Endothelial cell of umbilical vein (primary cell): Measurements from ENCODE around the gene TRIML2. TPM values are rescaled to one million over a fixed set of nuclear protein-coding genes. Genes with fewer than 3 reads are reported as not detected.

Source experiments
- BruUV-seq: library from RNA; stranded (reverse); fragments of 400-500 nt; replicated peaks from 2 replicates; lab custom pipeline; 2021; lab: Mats Ljungman, UMichigan
- CTCF ChIA-PET: fragments of 300-600, 350-600 bp; sonication (Branson Sonifier 250); formaldehyde crosslinking; loops from one replicate; lab custom pipeline; 2021; ENCODE audit warnings: antibody characterized with exemption, inconsistent platforms; lab: Charles Lee
- POLR2A ChIA-PET: fragments of 300-600, 350-600 bp; sonication (Branson Sonifier 250); formaldehyde crosslinking; loops from one replicate; lab custom pipeline; 2021; ENCODE audit warnings: antibody characterized with exemption, inconsistent platforms; lab: Charles Lee
- DNase-seq: peaks from one replicate; pipeline ENCODE4 v3.0.0-alpha.2; 2011; ENCODE audit warnings: low read depth, low spot score
- FAIRE-seq: peaks from 2 replicates; lab custom pipeline; 2011; peaks lifted over from hg19 to GRCh38; lab: Jason Lieb, UNC
- H2AFZ ChIP-seq: 2 replicates; pipeline ENCODE4 v1.6.0; 2012; ENCODE audit warnings: low read depth, low read length, control low read depth, inconsistent platforms
- H3K27ac ChIP-seq: 2 replicates; pipeline ENCODE4 v1.5.1; 2011; ENCODE audit warnings: low read depth, mild to moderate bottlenecking, control low read depth, low read length, moderate library complexity; ENCODE audit not compliant: insufficient read depth
- H3K27me3 ChIP-seq, 2 experiments: 2 replicates each; pipeline versions ENCODE4 v1.6.0 to v1.6.1; 2011; ENCODE audit warnings: low read length in 2 of 2, mixed read lengths in 1 of 2; ENCODE audit not compliant: control insufficient read depth in 2 of 2, insufficient read depth in 2 of 2
- H3K36me3 ChIP-seq, 2 experiments: 2 replicates in 1 of 2; 3 replicates in 1 of 2; pipeline ENCODE4 v1.5.1; 2011; ENCODE audit warnings: low read length in 2 of 2, mild to moderate bottlenecking in 1 of 2, moderate library complexity in 1 of 2; ENCODE audit not compliant: control insufficient read depth in 2 of 2, insufficient read depth in 2 of 2; ENCODE audit errors: extremely low read depth in 1 of 2
- H3K4me1 ChIP-seq: 3 replicates; pipeline ENCODE4 v1.5.1; 2011; ENCODE audit warnings: mild to moderate bottlenecking, low read length; ENCODE audit not compliant: control insufficient read depth, insufficient read depth; ENCODE audit errors: extremely low read depth
- H3K4me2 ChIP-seq: 2 replicates; pipeline ENCODE4 v1.6.1; 2011; ENCODE audit warnings: low read length, control low read depth, mixed read lengths; ENCODE audit not compliant: insufficient read depth
- H3K4me3 ChIP-seq, 3 experiments: fragments of 200-600 bp in 1 of 3; sonication (generic), shearing (Covaris generic) in 1 of 3; replicated peaks in 1 of 3; 2 replicates each; pipeline ENCODE4 v1.5.1; 2011 to 2016; ENCODE audit warnings: control low read depth in 3 of 3, low read length in 3 of 3, mild to moderate bottlenecking in 2 of 3, inconsistent platforms in 1 of 3, low read depth in 1 of 3, moderate library complexity in 1 of 3; ENCODE audit not compliant: insufficient read depth in 1 of 3
- H3K79me2 ChIP-seq: 2 replicates; pipeline ENCODE4 v1.6.0; 2012; ENCODE audit warnings: low read length, inconsistent platforms; ENCODE audit not compliant: control insufficient read depth, insufficient read depth
- H3K9ac ChIP-seq: replicated peaks from 2 replicates; pipeline ENCODE3; 2011; ENCODE audit warnings: low read length, control low read depth; ENCODE audit not compliant: insufficient read depth; ENCODE audit errors: extremely low read depth
- H3K9me1 ChIP-seq: replicated peaks from 3 replicates; pipeline ENCODE4 v1.6.0; 2011; ENCODE audit warnings: mild to moderate bottlenecking, low read length; ENCODE audit not compliant: control insufficient read depth, insufficient read depth; ENCODE audit errors: extremely low read depth
- H3K9me3 ChIP-seq: replicated peaks from 2 replicates; pipeline ENCODE4 v1.5.1; 2012; ENCODE audit warnings: low read length, inconsistent platforms; ENCODE audit not compliant: control insufficient read depth, insufficient read depth
- H4K20me1 ChIP-seq: replicated peaks from 2 replicates; pipeline ENCODE3; 2011; ENCODE audit warnings: mild to moderate bottlenecking, low read length; ENCODE audit not compliant: control insufficient read depth, insufficient read depth; ENCODE audit errors: extremely low read depth
- CTCF ChIP-seq, 2 donors: IDR thresholded peaks; 1 replicate in 1 of 2; 2 replicates in 1 of 2; pipeline ENCODE4 v1.5.1; 2011; ENCODE audit warnings: low read length in 2 of 2, mild to moderate bottlenecking in 2 of 2, moderate library complexity in 2 of 2, control low read depth in 1 of 2, inconsistent platforms in 1 of 2, low read depth in 1 of 2; ENCODE audit not compliant: insufficient read depth in 1 of 2; ENCODE audit errors: extremely low read depth in 1 of 2
- EZH2 ChIP-seq: IDR thresholded peaks from 2 replicates; pipeline ENCODE4 v1.6.1; 2012; ENCODE audit warnings: borderline replicate concordance, low read depth, mild to moderate bottlenecking, moderate library complexity, low read length, inconsistent platforms; ENCODE audit not compliant: severe bottlenecking
- FOS ChIP-seq: IDR thresholded peaks from 2 replicates; pipeline ENCODE4 v1.6.1; 2011; ENCODE audit warnings: mild to moderate bottlenecking, low read length, moderate library complexity, borderline replicate concordance; ENCODE audit not compliant: insufficient read depth
- GATA2 ChIP-seq: IDR thresholded peaks from 2 replicates; pipeline ENCODE4 v1.7.0; 2011; ENCODE audit warnings: low read depth, mild to moderate bottlenecking, moderate library complexity, mixed read lengths, low read length; ENCODE audit not compliant: insufficient read length, insufficient read depth
- JUN ChIP-seq: IDR thresholded peaks from 2 replicates; pipeline ENCODE4 v1.6.1; 2011; ENCODE audit warnings: borderline replicate concordance, low read depth; ENCODE audit not compliant: insufficient read length, insufficient read depth
- MAX ChIP-seq: IDR thresholded peaks from 2 replicates; pipeline ENCODE4 v1.6.1; 2011; ENCODE audit not compliant: insufficient read depth, insufficient read length
- MYC ChIP-seq: IDR thresholded peaks from one replicate; pipeline ENCODE4 v1.6.1; 2011; ENCODE audit warnings: mild to moderate bottlenecking, low read depth, low read length
- POLR2A ChIP-seq: IDR thresholded peaks from 2 replicates; pipeline ENCODE4 v1.6.1; 2012; ENCODE audit warnings: low read depth, mild to moderate bottlenecking, control low read depth, low read length
- POLR2AphosphoS5 ChIP-seq: IDR thresholded peaks from 2 replicates; pipeline ENCODE4 v1.6.1; 2012; ENCODE audit warnings: low read depth, mild to moderate bottlenecking, control low read depth, low read length, moderate library complexity; ENCODE audit not compliant: insufficient read depth
- dilution Hi-C: fragments of 300-500 bp; cut with MboI; formaldehyde crosslinking; loops from one replicate; pipeline ENCODE4 v1.15.0; 2019; ENCODE audit warnings: low sequenced_read_pairs; ENCODE audit not compliant: extremely low pct_ligation_motif_present
- intact Hi-C: fragments of 100-400 bp; cut with micrococcal nuclease; formaldehyde crosslinking; loops from one replicate; pipeline ENCODE4 v1.10.0; 2022
- polyA plus RNA-seq, 4 experiments: library from polyadenylated mRNA; depleted of rRNA in 3 of 4; stranded (reverse) in 3 of 4; unstranded in 1 of 4; fragments of >200 nt; gene quantifications; 2 replicates each; pipeline versions ENCODE4 v1.2.1 to v1.2.3, GENCODE V29; 2011 to 2012; ENCODE audit warnings: missing spikeins in 1 of 4
- total RNA-seq: library from RNA; stranded (reverse); gene quantifications from 2 replicates; pipeline ENCODE4 v1.2.3, GENCODE V29; 2021

TRIML2 gene
- total and polyA plus RNA-seq, 2 donors (not counting 3 experiments of a cell fraction or from before 2014, with no cell fraction given) = 0.15 TPM; not detected in 1

- FAIRE-seq (no peak), DNase-seq (no peak)
- POLR2A ChIA-PET = no interaction called here
- Histone ChIP-seq H3K4me1 (no peaks in the 10 kb centered on the region), H3K27ac (no peak within 1 kb of the TSS), H2AFZ (no peak within 1 kb of the TSS), H3K9ac (no peak within 1 kb of the TSS), H3K36me3 (no peaks in the 10 kb centered on the region), H3K9me1 (no peaks in the 10 kb centered on the region), H3K4me2 (no peak within 1 kb of the TSS), H3K9me3 (peaks cover 6% of the 10 kb centered on the region), H3K79me2 (no peaks in the 10 kb centered on the region), H3K4me3 (no peak within 1 kb of the TSS), H4K20me1 (no peaks in the 10 kb centered on the region), H3K27me3 (no peaks in the 10 kb centered on the region)
- CTCF ChIA-PET = no interaction called here
- intact Hi-C loops (no loop called here), dilution Hi-C loops (no loop called here)
- TF ChIP-seq JUN (no peak), MAX (no peak), POLR2AphosphoS5 (no peak), FOS (no peak)
- no TSS peak for BruUV-seq
Measured at GRCh38 chr4:188139141-188139540, 29.7 kb upstream of the TRIML2 start, which contains the start of gene TRIML1. TSS of gene TRIML1 (plus strand) at chr4:188139441. CDS start at chr4:188139559, 118 bp downstream.

DNA sequence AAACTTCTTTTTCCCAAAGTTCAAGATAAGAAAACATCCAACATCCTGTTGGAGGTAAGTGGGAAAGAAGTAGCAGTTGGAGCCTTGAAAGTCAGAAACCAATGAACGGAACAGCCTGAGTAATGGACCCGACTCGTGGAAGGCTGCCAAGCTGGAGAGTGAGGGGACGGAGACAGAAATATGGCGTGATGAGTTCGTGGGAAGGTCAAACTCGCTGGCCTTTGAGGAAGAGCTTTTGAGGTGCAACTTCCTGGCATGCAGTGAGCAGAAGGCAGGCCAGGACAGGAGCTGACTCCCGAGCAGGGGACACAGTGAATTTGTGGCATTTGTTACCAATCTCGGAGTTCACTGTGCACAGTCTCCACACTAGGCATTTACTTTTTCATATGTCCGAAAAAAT lies 28.8 kb upstream of the TRIML2 start:
- POLR2A ChIA-PET = no interaction called here

More for the DNA sequence above, 28.8 kb upstream of the TRIML2 start:
- Histone ChIP-seq H3K4me2 (no peak overlapping the region), H2AFZ (no peak overlapping the region), H3K4me1 (no peaks in the 10 kb centered on the region), H3K27me3 (no peaks in the 10 kb centered on the region), H4K20me1 (no peaks in the 10 kb centered on the region), H3K4me3 (no peak overlapping the region), H3K27ac (no peak overlapping the region), H3K79me2 (no peaks in the 10 kb centered on the region), H3K9me1 (no peaks in the 10 kb centered on the region), H3K9ac (no peak overlapping the region), H3K36me3 (no peaks in the 10 kb centered on the region), H3K9me3 (peaks cover 4% of the 10 kb centered on the region)
- no TSS peak for BruUV-seq
- CTCF ChIA-PET = no interaction called here
- DNase-seq (no peak), FAIRE-seq (no peak)
- intact Hi-C loops (no loop called here), dilution Hi-C loops (no loop called here)
- TF ChIP-seq MYC (no peak), EZH2 (no peak), GATA2 (no peak), FOS (no peak), JUN (no peak), MAX (no peak), POLR2AphosphoS5 (no peak), POLR2A (no peak), CTCF (IDR thresholded peaks at IDR 0.05; ENCODE audit: extremely low read depth in 1 of 2, insufficient read depth in 1 of 2, low read depth in 1 of 2, low read length in 2 of 2) (no peak)
